ENCODE data around the gene USP35. TPM values are rescaled to one million over a fixed set of nuclear protein-coding genes. Genes with fewer than 3 reads are reported as not detected.
A peak's percentile ranks its signal among the peaks of the same experiment; 100 is the strongest.
"Not testable (repeated sequence)": the region's sequence is repeated elsewhere in the genome, so short reads cannot be mapped to it uniquely, and the experiment has no call there.

The USP35 gene
- total RNA-seq, 1 experiment from 2014 or later, result 12.7 TPM

DNA sequence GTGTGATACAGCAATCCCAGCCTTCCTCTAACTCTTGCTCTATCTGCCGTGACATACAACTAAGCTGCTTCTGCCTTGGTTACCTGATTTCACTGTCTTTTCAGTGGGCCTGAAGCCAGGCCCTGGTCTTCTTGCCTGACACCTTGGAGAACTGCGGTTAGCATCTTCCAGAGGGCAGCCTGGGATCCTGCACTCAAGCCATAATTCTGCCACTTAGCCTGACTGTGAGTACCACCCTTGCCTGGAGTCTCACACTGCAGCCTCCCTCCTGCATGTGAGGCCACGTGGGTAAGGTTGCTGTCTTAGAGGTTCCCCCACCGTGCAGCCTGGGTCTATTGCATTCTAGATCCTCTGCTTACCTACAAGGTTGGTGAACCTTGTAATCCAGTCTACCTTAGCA is 35.8 kb downstream of the USP35 start:
- in situ Hi-C loops (cut with HindIII; ENCODE audit: low sequenced_read_pairs), result no loop called here

DNA sequence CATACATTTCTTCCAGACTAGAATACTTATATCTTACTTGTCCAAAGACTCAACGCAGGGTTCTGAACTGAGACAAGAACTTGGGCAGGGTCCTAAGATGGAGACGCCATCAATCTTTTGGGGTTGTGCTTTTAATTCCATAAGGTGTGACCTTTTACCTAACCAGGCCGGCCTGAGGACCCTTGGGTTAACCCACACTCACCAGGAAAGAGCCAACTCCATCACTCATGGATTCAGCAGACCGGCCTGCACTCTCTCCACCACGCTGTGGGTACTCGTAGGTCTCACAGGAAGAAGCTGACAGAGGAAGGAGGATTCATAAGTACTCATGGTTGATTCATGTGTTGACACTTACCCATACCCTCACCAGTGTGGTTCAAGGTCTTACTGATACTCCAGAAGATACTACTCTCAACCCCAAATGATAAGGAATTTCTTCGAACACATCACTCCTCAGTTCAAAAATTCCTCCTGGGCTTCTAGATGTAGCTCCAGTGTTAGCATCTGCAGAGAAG is 36.2 kb downstream of the USP35 start:
- in situ Hi-C loops (cut with HindIII; ENCODE audit: low sequenced_read_pairs), result no loop called here

More for the DNA sequence above, 35.8 kb downstream of the USP35 start:
- no peak for DNase-seq (ENCODE audit: low spot score)

DNA sequence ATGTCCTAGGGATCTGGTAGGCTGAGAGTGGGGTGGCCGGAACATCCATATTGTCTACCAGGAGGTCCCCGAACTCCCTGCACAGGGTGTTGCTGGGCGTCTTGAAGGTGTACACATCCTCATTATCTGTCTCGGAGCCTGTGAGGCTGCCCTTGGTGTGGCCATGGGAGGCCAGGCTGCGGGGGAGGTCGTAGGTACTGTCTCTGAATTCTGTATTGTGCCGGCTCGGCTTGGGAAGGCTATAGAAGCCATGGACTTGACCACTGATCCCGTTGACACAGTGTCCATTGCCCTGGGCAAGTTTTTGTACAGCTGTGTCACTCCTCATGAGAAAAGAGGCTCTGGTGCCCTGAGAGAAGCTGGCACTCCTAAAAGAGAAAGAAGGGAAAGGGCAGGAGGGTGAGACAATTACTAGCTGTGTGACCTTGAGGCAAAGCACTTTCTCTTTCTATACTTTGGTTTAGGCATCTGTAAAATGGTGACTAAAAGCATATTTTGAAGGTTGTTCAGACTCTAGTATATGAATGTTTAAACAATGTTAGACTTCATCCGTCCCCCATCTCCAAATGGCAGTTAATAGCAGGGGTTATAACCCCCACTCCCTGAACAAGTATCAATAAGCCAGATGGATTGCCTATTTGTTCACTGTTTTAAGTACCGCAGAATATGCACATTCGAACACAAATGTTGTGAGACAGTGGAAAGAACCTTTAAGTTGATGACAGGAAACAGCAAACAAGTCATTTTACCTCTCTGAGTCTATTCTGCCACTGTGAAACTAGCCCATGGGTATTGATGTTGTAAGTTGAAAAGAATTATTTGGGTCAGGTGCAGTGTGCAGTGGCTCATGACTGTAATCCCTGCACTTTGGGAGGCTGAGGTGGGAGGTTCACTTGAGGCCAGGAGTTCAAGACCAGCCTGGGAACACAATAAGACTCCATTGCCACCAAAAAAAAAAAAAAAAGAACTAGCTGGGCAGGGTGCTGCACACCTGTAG is 38.3 kb downstream of the USP35 start:
- DNase-seq (ENCODE audit: low spot score), result no peak
- in situ Hi-C loops (cut with HindIII; ENCODE audit: low sequenced_read_pairs), result no loop called here

More for the DNA sequence above, 36.2 kb downstream of the USP35 start:
- DNase-seq (ENCODE audit: low spot score), result no peak

DNA sequence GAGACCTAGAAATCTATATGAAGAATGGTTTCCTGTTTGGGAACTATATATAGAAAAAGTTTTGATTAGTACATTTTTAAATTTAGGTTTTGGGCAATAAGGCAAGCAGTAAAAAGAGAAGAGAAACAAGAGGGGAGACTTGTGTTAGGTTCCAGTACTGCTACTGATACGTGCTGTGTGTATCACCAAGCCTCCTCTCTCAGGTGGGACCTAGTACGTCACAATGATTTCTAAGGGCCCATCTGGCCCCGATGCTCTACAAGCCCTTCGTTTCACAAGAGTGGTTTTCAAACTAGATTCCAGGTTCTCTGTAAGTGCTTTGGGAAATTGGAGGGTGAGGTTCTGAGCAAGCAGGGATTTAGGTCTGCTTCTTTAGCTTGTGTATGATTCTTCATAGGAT is 39.2 kb downstream of the USP35 start:
- no peak for DNase-seq (ENCODE audit: low spot score)
- in situ Hi-C loops (cut with HindIII; ENCODE audit: low sequenced_read_pairs), result no loop called here

DNA sequence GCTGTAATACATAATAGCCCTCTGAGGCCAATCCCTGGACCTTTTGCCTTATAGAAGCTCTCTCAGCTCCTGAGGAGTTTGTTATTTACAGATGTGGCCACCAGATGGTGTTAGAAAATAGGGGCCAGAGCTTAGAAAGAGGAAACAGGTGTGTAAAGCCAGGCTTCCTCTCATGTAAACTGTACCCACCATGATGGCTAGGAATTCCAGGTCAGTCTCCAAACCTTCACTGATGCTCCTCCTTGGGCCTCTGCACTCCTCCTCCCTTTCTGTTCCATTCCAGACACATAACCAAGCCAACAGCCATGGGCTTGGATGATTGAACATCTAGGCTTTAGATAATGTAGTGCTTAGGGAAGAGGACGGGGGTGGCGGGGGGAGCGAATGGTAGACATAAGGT is 39.7 kb downstream of the USP35 start:
- peak; percentile 35 for DNase-seq (ENCODE audit: low spot score)
- in situ Hi-C loops (cut with HindIII; ENCODE audit: low sequenced_read_pairs), result no loop called here

DNA sequence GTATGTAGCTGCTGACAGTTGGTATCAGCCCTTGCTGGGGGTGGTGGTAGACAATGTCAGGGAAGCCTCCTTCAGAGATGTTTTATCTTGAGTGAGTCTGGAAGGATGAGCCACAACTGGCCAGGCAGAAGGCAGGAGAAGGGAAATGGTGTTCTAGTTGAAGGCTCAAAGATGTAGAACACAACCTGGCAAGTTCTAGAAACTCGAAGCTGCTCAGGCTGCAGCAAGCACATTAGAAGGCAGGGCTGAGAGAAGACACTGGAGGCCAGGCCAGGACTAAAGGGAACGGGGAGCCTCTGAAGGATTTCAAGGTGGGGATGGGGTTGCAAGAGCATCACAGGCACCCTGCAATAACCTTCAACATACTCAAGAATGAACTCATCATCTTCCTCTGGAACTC is 40.4 kb downstream of the USP35 start:
- in situ Hi-C loops (cut with HindIII; ENCODE audit: low sequenced_read_pairs), result no loop called here
- DNase-seq (ENCODE audit: low spot score), result no peak

DNA sequence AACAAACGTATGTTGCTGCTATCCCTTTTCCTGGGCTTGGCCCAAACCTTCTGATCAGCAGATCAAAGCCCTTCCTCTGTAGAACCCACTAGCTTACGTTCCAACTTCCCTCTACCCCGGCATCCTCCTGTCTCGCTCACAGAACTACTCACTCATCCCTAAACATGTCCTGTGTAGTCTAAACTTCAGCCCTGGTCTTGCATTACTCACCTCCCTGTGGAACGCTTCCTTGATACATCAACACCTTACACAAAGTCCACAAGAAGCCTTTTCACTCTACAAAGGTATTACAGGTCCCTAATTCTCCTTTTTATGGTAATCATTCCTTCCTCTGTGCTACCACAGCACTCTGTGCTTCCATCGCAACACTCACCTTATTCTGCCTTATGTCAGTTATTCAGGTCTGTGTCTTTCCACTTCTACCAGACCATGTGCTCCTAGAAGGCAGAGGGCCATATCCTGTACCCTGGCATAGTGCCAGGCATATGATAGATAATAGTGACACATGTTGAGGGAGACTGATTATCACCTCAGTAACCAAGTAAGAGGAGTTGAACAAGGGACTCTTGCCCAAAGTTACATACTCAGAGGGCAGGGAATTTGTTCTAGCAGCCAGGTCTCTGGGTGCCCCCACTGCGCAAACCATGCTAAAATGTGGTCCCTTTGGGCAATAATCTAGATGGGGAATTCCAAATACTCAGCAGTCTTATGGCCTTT is 41.6 kb downstream of the USP35 start:
- no peak for DNase-seq (ENCODE audit: low spot score)
- in situ Hi-C loops (cut with HindIII; ENCODE audit: low sequenced_read_pairs), result no loop called here

DNA sequence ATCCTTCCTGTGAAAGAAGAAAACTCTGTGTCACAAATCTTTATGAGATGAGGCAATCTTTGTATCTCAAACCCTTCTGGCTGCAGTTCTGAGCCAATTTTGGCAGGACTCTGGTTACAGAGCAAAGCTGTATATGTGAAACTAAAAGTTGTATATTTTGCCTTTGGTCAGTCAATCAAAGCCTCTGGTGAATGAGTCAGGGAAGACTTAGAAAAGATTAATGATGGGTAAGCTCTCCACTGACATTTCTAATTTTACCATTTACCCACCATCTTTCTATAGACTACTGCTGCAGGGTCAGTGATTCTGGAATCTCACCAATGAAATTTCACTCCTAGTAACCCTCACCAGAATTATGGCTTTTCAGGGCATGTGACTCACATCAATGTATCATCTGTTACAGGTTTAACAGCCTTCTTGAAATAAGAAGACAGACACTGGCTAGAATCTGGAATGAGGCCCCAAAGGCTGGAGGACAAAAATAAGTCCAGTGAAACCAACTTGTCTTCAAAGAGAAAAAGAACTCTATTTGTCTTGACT is 43.3 kb downstream of the USP35 start:
- in situ Hi-C loops (cut with HindIII; ENCODE audit: low sequenced_read_pairs), result no loop called here
- no peak for DNase-seq (ENCODE audit: low spot score)

DNA sequence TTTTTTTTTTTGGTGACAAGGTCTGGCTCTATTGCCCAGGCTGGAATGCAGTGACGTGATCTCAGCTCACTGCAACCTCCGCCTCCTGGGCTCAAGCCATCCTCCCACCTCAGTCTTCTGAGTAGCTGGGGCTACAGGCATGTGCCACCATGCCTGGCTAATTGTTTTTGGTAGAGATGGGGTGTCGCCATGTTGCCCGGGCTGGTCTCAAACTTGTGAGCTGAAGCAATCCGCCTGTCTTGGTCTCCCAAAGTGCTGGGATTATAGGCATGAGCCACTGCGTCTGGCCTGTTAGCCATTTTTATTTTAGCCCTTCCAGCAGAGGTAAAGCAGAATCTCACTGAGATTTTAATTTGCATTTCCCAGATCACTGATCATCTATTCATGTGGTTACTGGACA is 44.3 kb downstream of the USP35 start:
- DNase-seq (ENCODE audit: low spot score); in situ Hi-C loops (cut with HindIII; ENCODE audit: low sequenced_read_pairs): not testable (repeated sequence)

DNA sequence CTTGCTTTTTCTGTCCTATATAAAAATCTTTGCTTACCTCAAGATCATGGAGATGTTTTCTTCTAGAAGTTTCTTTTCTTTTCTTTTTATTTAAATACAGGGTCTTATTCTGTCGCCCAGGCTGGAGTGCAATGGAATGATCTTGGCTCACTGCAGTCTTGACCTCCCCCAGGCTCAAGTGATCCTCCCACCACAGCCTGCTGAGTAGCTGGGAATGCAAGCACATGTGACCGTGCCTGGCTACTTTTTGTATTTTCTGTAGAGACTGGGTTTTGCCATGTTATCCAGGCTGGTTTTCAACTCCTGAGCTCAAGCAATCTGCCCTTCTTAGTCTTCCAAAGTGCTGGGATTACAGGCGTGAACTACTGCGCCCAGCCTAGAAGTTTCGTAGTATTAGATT is 45.3 kb downstream of the USP35 start:
- in situ Hi-C loops (cut with HindIII; ENCODE audit: low sequenced_read_pairs), result no loop called here
- DNase-seq (ENCODE audit: low spot score), result no peak

DNA sequence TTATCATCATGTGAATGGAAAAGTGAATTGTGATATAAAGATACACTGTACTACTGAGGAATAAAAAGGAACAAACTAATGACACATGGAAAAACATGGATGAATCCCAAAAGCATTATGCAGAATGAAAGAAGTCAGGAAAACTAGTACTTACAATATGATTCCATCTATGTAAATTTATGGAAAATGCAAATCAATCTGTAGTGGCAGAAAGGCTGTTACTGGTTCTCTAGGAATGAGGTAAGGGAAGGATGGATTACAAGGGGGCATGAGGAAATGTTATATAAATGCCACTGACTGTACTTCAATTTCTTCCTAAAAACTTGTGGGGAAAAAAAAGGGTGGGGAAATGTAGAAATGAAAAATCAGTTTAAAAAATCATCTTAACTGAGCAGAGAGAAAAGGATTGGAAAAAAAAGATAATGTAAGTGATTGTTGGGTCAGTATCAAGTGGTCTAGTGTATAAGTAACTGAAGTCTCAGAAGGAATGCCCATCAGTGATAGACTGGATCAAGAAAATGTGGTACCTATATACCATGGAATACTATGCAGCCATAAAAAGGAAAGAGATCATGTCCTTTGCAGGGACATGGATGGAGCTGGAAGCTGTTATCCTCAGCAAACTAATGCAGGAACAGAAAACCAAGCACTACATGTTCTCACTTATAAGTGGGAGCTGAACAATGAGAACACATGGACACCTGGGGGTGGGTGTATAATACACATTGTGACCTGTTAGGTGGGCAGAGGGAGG is 48.8 kb downstream of the USP35 start:
- no peak for DNase-seq (ENCODE audit: low spot score)
- in situ Hi-C loops (cut with HindIII; ENCODE audit: low sequenced_read_pairs), result no loop called here

DNA sequence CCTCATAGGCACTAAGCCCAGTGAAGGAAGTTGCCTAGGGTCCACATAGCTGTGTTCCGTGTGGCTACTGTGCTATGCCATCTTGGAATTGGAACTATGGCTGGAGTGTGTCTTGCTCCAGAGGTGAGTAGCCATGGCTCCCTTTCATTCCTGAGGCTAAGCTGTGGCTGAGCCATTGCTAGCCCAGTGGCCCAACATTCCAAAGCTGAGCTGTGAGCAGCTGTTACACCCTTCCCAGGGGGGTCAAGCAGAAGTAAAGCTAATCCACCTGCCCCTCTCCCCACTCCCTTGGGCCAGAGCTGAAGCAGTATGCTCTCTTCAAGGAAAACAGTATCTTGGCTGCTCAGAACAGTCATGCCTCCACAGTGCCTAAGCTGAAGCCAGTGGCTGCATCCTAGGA is 51.1 kb downstream of the USP35 start:
- no peak for DNase-seq (ENCODE audit: low spot score)
- in situ Hi-C loops (cut with HindIII; ENCODE audit: low sequenced_read_pairs), result no loop called here

DNA sequence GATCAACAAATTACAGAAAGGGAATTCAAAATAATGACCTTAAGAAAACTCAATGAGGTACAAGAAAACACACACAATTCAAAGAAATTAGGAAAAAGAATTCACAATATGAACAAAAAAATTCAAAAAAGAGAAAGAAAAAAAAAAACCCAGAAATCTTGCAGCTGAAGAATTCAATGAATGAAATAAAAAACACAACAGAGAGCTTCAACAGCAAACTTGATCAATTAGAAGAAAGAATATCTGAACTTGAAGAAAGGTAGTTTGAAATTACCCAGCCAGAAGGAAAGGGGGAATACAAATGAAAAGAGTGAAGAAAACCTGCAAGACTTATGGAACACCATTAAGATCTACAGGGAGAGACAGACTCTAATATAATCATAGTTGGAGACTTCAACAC is 52.8 kb downstream of the USP35 start:
- DNase-seq (ENCODE audit: low spot score), result no peak
- in situ Hi-C loops (cut with HindIII; ENCODE audit: low sequenced_read_pairs), result no loop called here

DNA sequence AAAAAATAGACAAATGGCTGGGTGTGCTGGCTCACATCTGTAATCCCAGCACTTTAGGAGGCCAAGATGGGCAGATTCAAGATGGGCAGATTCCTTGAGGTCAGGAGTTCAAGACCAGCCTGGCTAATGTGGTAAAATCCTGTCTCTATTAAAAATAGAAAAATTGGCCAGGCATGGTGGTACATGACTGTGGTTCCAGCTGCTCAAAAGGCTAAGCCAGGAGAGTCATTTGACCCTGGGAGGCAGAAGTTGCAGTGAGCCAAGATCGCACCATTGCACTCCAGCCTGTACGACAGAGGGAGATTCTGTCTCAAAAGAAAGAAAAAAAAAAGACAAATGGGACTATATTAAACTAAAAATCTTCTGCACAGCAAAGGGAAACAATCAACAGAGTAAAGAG is 55.4 kb downstream of the USP35 start:
- in situ Hi-C loops (cut with HindIII; ENCODE audit: low sequenced_read_pairs), result no loop called here
- no peak for DNase-seq (ENCODE audit: low spot score)

DNA sequence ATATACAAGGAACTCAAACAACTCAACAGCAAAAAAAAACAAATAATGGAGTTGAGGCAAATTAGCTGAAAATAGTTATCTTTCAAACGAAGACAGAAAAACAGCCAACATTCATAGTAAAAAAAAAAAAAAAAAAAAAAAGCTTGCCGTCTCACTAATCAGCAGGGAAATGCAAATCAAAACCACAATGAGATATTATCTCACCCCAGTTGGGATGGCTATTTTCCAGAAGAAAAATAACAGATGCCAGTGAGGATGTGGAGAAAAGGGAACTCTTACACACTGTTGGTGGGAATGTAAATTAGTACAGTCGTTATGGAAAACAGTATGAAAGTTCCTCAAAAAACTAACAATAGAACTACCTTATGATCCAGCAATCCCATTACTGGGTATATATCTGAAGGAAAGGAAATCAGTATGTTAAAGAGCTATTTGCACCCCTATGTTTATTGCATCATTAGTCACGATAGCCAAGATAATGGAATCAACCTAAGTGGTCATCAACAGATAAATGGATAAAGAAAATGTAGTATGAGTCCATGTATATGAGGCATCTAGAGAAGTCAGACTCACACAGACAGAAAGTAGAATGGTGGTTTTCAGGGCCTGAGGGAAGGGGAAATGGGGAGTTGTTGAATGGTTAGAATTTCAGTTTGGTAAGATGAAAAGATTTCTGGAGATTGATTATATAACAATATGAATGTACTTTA is 56.0 kb downstream of the USP35 start:
- DNase-seq (ENCODE audit: low spot score), result no peak
- in situ Hi-C loops (cut with HindIII; ENCODE audit: low sequenced_read_pairs), result no loop called here

DNA sequence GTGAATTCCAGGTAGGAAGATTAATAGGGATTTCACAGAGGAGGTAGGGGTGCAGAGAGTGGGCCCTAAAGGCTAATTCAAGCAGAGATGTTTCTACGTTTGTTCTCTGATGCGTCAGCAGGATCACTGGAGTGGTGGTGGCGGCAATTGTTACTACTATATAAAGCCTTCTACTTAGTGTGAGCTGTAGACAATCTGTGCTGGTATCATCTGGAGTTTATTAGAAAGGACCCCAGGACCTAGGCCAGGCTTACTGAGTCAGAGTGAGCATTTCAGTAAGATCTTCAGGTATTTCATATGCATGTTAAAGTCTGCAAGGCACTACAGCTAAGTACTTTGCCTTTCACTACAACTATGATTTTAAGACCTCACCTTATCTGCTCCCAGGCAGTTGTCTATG is 59.5 kb downstream of the USP35 start:
- DNase-seq (ENCODE audit: low spot score), result no peak
- in situ Hi-C loops (cut with HindIII; ENCODE audit: low sequenced_read_pairs), result no loop called here

DNA sequence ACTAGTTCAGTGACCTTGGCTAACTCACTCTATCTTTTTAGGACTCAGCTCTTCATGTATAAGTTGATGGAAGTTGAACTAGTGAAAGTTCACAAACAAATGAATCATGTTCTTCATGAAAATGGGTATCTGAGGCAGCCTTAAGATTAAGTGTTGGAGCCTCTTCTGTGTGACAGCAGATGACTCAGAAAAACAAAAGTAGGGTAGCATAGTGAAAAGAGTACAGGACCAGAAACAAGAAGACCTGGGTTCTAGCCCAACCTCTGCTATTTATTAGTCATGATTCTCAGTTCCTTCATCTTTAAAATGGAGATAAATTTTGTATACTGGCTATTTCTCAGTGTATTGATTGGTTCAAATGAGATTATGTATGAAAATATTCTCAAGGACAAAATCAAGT is 60.2 kb downstream of the USP35 start:
- in situ Hi-C loops (cut with HindIII; ENCODE audit: low sequenced_read_pairs), result no loop called here

DNA sequence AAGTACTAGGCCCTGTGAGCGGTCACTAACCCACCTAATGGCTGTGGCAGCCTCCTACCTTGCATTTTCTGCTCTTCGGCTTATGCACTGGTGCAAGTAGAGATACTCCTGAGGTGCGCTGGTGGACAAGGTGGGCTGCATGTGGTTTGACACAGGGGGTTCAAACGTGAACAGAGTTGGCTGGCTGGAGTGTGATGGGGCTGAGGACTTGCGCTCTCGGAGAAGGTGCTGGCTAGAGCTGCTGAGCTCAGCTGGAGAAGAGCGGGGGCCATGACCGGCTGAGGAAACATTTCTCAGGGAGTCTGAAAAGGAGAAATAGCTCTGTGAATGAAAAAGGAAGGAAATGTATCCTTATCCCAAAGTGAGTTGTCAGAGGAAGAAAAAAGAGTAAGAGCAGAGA is 61.4 kb downstream of the USP35 start:
- DNase-seq (ENCODE audit: low spot score), result no peak
- in situ Hi-C loops (cut with HindIII; ENCODE audit: low sequenced_read_pairs), result no loop called here

More for the DNA sequence above, 60.2 kb downstream of the USP35 start:
- DNase-seq (ENCODE audit: low spot score), result no peak
